ENCODE measurements around the gene KIAA1217. TPM values are rescaled to one million over a fixed set of nuclear protein-coding genes. Genes with fewer than 3 reads are reported as not detected.

Gene KIAA1217
- total RNA-seq, 1 donor from 2014 or later = 121 TPM

- Mint-ChIP-seq H3K4me1 (ENCODE audit: low read depth) (peaks cover 4% of the 10 kb centered on the region), H3K27ac (no peak overlapping the region)
These were observed 292.2 kb downstream of the KIAA1217 start for GRCh38 chr10:24501056-24501711.

GRCh38 chr10:24502006-24502405, 293.1 kb downstream of the KIAA1217 start:
- no peak for DNase-seq (ENCODE audit: low spot score, unreplicated experiment)
- Mint-ChIP-seq H3K4me3 (ENCODE audit: low read depth) (no peak overlapping the region), H3K9me3 (ENCODE audit: low read depth) (no peaks in the 10 kb centered on the region), H3K4me1 (ENCODE audit: low read depth) (peaks cover 4% of the 10 kb centered on the region), H3K27ac (peak overlapping the region; percentile 67), H3K36me3 (ENCODE audit: insufficient read depth) (peaks cover 22% of the 10 kb centered on the region), H3K27me3 (no peaks in the 10 kb centered on the region)
- no peak for TF ChIP-seq CTCF (IDR thresholded peaks at IDR 0.05; ENCODE audit: unreplicated experiment)

More at GRCh38 chr10:24501056-24501711, 292.2 kb downstream of the KIAA1217 start:
- H3K9me3 Mint-ChIP-seq (ENCODE audit: low read depth) = no peaks in the 10 kb centered on the region
- H3K27me3 Mint-ChIP-seq = no peaks in the 10 kb centered on the region
- H3K4me3 Mint-ChIP-seq (ENCODE audit: low read depth) = no peak overlapping the region
- H3K36me3 Mint-ChIP-seq (ENCODE audit: insufficient read depth) = peaks cover 19% of the 10 kb centered on the region
- no peak for TF ChIP-seq CTCF (IDR thresholded peaks at IDR 0.05; ENCODE audit: unreplicated experiment)
- no peak for DNase-seq (ENCODE audit: low spot score, unreplicated experiment)

GRCh38 chr10:24502801-24503460, 294.0 kb downstream of the KIAA1217 start:
- Mint-ChIP-seq H3K4me3 (ENCODE audit: low read depth) (no peak overlapping the region), H3K27me3 (no peaks in the 10 kb centered on the region), H3K27ac (no peak overlapping the region), H3K36me3 (ENCODE audit: insufficient read depth) (peaks cover 24% of the 10 kb centered on the region), H3K9me3 (ENCODE audit: low read depth) (no peaks in the 10 kb centered on the region), H3K4me1 (ENCODE audit: low read depth) (peaks cover 4% of the 10 kb centered on the region)
- no peak for TF ChIP-seq CTCF (IDR thresholded peaks at IDR 0.05; ENCODE audit: unreplicated experiment)
- no peak for DNase-seq (ENCODE audit: low spot score, unreplicated experiment)

- Mint-ChIP-seq H3K36me3 (ENCODE audit: insufficient read depth) (peaks cover 20% of the 10 kb centered on the region), H3K27ac (no peak overlapping the region), H3K9me3 (ENCODE audit: low read depth) (no peaks in the 10 kb centered on the region), H3K27me3 (no peaks in the 10 kb centered on the region), H3K4me3 (ENCODE audit: low read depth) (no peak overlapping the region), H3K4me1 (ENCODE audit: low read depth) (peaks cover 4% of the 10 kb centered on the region)
- peak; percentile 79 for TF ChIP-seq CTCF (IDR thresholded peaks at IDR 0.05; ENCODE audit: unreplicated experiment)
- peak; percentile 45 for DNase-seq (ENCODE audit: low spot score, unreplicated experiment)
These were observed 294.8 kb downstream of the KIAA1217 start for GRCh38 chr10:24503461-24504320.

GRCh38 chr10:24505759-24506158, 296.8 kb downstream of the KIAA1217 start:
- TF ChIP-seq CTCF (IDR thresholded peaks at IDR 0.05; ENCODE audit: unreplicated experiment) = no peak
- H3K9me3 Mint-ChIP-seq (ENCODE audit: low read depth) = no peaks in the 10 kb centered on the region

More at GRCh38 chr10:24505759-24506158, 296.8 kb downstream of the KIAA1217 start:
- no peak for DNase-seq (ENCODE audit: low spot score, unreplicated experiment)
- Mint-ChIP-seq H3K4me1 (ENCODE audit: low read depth) (peaks cover 4% of the 10 kb centered on the region), H3K4me3 (ENCODE audit: low read depth) (no peak overlapping the region), H3K27ac (peak overlapping the region; percentile 56), H3K36me3 (ENCODE audit: insufficient read depth) (peaks cover 23% of the 10 kb centered on the region), H3K27me3 (no peaks in the 10 kb centered on the region)

All from progenitor cell of endocrine pancreas (in vitro differentiated cells).